ENCODE data around the gene HCN3.
A peak's percentile ranks its signal among the peaks of the same experiment; 100 is the strongest.

The HCN3 gene

GRCh38 chr1:155261493-155261851 is 15.8 kb upstream of the HCN3 start:
- Histone ChIP-seq H2AK5ac (ENCODE audit: low read length) (peak overlapping the region; percentile 31), H3K9ac (ENCODE audit: low read length) (peak overlapping the region; percentile 80), H3K4me3 (ENCODE audit: low read depth, low read length) (peak overlapping the region; percentile 80), H3K27me3 (ENCODE audit: insufficient read depth, low read length) (no peaks in the 10 kb centered on the region), H3K79me2 (ENCODE audit: control insufficient read depth, insufficient read depth, low read length, poor library complexity) (peaks cover 7% of the 10 kb centered on the region), H3K79me1 (ENCODE audit: low read length) (peaks cover 5% of the 10 kb centered on the region), H3K23ac (ENCODE audit: low read length) (no peak overlapping the region), H3K4me1 (ENCODE audit: control insufficient read depth in 1 of 2, insufficient read depth in 2 of 2, low read length in 2 of 2) (peaks cover 5 to 9% of the 10 kb centered on the region in 2 experiments), H4K8ac (ENCODE audit: low read depth, low read length) (peak overlapping the region; percentile 72), H2BK12ac (ENCODE audit: low read length) (no peak overlapping the region), H2AFZ (ENCODE audit: insufficient read depth, low read length, poor library complexity) (peak overlapping the region; percentile 65), H3K4ac (ENCODE audit: low read depth, low read length) (peak overlapping the region; percentile 76), H3K9me3 (ENCODE audit: insufficient read depth, low read depth, low read length) (no peaks in the 10 kb centered on the region), H4K91ac (ENCODE audit: low read depth, low read length) (peak overlapping the region; percentile 58), H3K36me3 (ENCODE audit: control insufficient read depth in 1 of 2, insufficient read depth in 2 of 2, low read length in 2 of 2) (peaks cover 35 to 48% of the 10 kb centered on the region in 2 experiments), H4K12ac (ENCODE audit: low read depth, low read length) (peak overlapping the region; percentile 65), H3K4me2 (ENCODE audit: low read length) (peak overlapping the region; percentile 86), H3K18ac (ENCODE audit: low read length) (peak overlapping the region; percentile 33), H3K27ac (ENCODE audit: low read depth, low read length) (no peak overlapping the region), H3K14ac (ENCODE audit: low read length) (peak overlapping the region; percentile 47), H2BK5ac (ENCODE audit: low read depth, low read length, poor library complexity) (no peak overlapping the region), H2BK120ac (ENCODE audit: insufficient read depth, low read length, poor library complexity) (peak overlapping the region; percentile 29)
- no CpG with 5 or more reads among the region's 9 CpGs for WGBS (ENCODE audit: extremely low coverage, insufficient coverage, insufficient read length)
- no peak for DNase-seq

- Histone ChIP-seq H4K8ac (ENCODE audit: low read depth, low read length) (peak within 1 kb of the TSS; percentile 78), H3K9ac (ENCODE audit: low read length) (peak within 1 kb of the TSS; percentile 80), H3K27ac (ENCODE audit: low read depth, low read length) (peak within 1 kb of the TSS; percentile 70), H3K4me3 (ENCODE audit: low read depth, low read length) (peak within 1 kb of the TSS; percentile 80), H2BK5ac (ENCODE audit: low read depth, low read length, poor library complexity) (peak within 1 kb of the TSS; percentile 66), H3K23ac (ENCODE audit: low read length) (no peak within 1 kb of the TSS), H3K4ac (ENCODE audit: low read depth, low read length) (peak within 1 kb of the TSS; percentile 76), H2AFZ (ENCODE audit: insufficient read depth, low read length, poor library complexity) (peak within 1 kb of the TSS; percentile 65), H3K27me3 (ENCODE audit: insufficient read depth, low read length) (no peaks in the 10 kb centered on the region), H3K79me1 (ENCODE audit: low read length) (peaks cover 5% of the 10 kb centered on the region), H2BK120ac (ENCODE audit: insufficient read depth, low read length, poor library complexity) (peak within 1 kb of the TSS; percentile 29), H3K4me2 (ENCODE audit: low read length) (peak within 1 kb of the TSS; percentile 86), H2BK12ac (ENCODE audit: low read length) (no peak within 1 kb of the TSS), H3K4me1 (ENCODE audit: control insufficient read depth in 1 of 2, insufficient read depth in 2 of 2, low read length in 2 of 2) (peaks cover 5 to 9% of the 10 kb centered on the region in 2 experiments), H4K91ac (ENCODE audit: low read depth, low read length) (peak within 1 kb of the TSS; percentile 58), H3K36me3 (ENCODE audit: control insufficient read depth in 1 of 2, insufficient read depth in 2 of 2, low read length in 2 of 2) (peaks cover 38 to 48% of the 10 kb centered on the region in 2 experiments), H3K79me2 (ENCODE audit: control insufficient read depth, insufficient read depth, low read length, poor library complexity) (peaks cover 7% of the 10 kb centered on the region), H3K14ac (ENCODE audit: low read length) (peak within 1 kb of the TSS; percentile 47), H3K9me3 (ENCODE audit: insufficient read depth, low read depth, low read length) (no peaks in the 10 kb centered on the region), H3K18ac (ENCODE audit: low read length) (peak within 1 kb of the TSS; percentile 33), H2AK5ac (ENCODE audit: low read length) (peak within 1 kb of the TSS; percentile 77), H4K12ac (ENCODE audit: low read depth, low read length) (peak within 1 kb of the TSS; percentile 65)
- DNase-seq: peak; percentile 97
- WGBS (ENCODE audit: extremely low coverage, insufficient coverage, insufficient read length): no CpG with 5 or more reads among the region's 47 CpGs
Measured at GRCh38 chr1:155261852-155262673, 15.2 kb upstream of the HCN3 start, which contains the start of gene SCAMP3. Gene SCAMP3, minus strand, starts transcription at chr1:155262360. Its CDS starts 209 bp downstream, at chr1:155262151.

DNA sequence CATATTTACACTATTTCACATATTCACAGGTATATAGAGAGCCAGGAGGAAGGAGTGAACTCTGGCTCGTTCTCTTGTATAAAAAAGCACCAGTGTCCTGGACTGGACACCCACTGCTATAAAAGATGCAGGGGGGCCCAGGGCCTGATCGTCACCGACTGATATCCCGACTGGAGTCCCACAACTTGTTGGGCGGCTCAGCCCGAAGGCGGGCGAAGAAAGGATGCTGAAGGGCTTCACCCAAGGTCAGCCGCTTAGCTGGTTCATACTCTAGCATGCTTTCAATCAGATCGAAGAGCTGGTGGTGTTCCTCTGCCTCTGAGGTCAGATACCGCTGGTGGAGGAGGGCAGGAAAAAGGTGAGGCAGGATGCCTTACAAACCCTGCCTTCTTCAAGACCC is 14.2 kb upstream of the HCN3 start:
- no peak overlapping the region for H2BK5ac ChIP-seq (ENCODE audit: low read depth, low read length, poor library complexity)
- no CpG with 5 or more reads among the region's 11 CpGs for WGBS (ENCODE audit: extremely low coverage, insufficient coverage, insufficient read length)
- peak overlapping the region; percentile 49 for H4K8ac ChIP-seq (ENCODE audit: low read depth, low read length)
- no peak overlapping the region for H3K4ac ChIP-seq (ENCODE audit: low read depth, low read length)
- no peak overlapping the region for H3K4me2 ChIP-seq (ENCODE audit: low read length)
- H4K91ac ChIP-seq (ENCODE audit: low read depth, low read length): no peak overlapping the region
- peaks cover 5% of the 10 kb centered on the region for H3K79me1 ChIP-seq (ENCODE audit: low read length)
- peaks cover 7% of the 10 kb centered on the region for H3K79me2 ChIP-seq (ENCODE audit: control insufficient read depth, insufficient read depth, low read length, poor library complexity)
- H3K18ac ChIP-seq (ENCODE audit: low read length): no peak overlapping the region
- no peak overlapping the region for H2AK5ac ChIP-seq (ENCODE audit: low read length)
- no peak overlapping the region for H4K12ac ChIP-seq (ENCODE audit: low read depth, low read length)
- H2BK120ac ChIP-seq (ENCODE audit: insufficient read depth, low read length, poor library complexity): no peak overlapping the region
- H3K36me3 ChIP-seq (ENCODE audit: control insufficient read depth in 1 of 2, insufficient read depth in 2 of 2, low read length in 2 of 2): peaks cover 40 to 52% of the 10 kb centered on the region in 2 experiments
- no peak for DNase-seq
- H3K27ac ChIP-seq (ENCODE audit: low read depth, low read length): no peak overlapping the region
- no peak overlapping the region for H2AFZ ChIP-seq (ENCODE audit: insufficient read depth, low read length, poor library complexity)
- no peak overlapping the region for H2BK12ac ChIP-seq (ENCODE audit: low read length)
- H3K4me3 ChIP-seq (ENCODE audit: low read depth, low read length): no peak overlapping the region
- H3K23ac ChIP-seq (ENCODE audit: low read length): no peak overlapping the region
- no peak overlapping the region for H3K14ac ChIP-seq (ENCODE audit: low read length)
- H3K27me3 ChIP-seq (ENCODE audit: insufficient read depth, low read length): no peaks in the 10 kb centered on the region
- H3K9me3 ChIP-seq (ENCODE audit: insufficient read depth, low read depth, low read length): no peaks in the 10 kb centered on the region
- H3K4me1 ChIP-seq (ENCODE audit: control insufficient read depth in 1 of 2, insufficient read depth in 2 of 2, low read length in 2 of 2): peaks cover 5 to 9% of the 10 kb centered on the region in 2 experiments
- no peak overlapping the region for H3K9ac ChIP-seq (ENCODE audit: low read length)

GRCh38 chr1:155266553-155266952 is 10.7 kb upstream of the HCN3 start:
- no peaks in the 10 kb centered on the region for H3K9me3 ChIP-seq (ENCODE audit: insufficient read depth, low read depth, low read length)
- no peak overlapping the region for H3K18ac ChIP-seq (ENCODE audit: low read length)
- no peak overlapping the region for H3K23ac ChIP-seq (ENCODE audit: low read length)
- H3K9ac ChIP-seq (ENCODE audit: low read length): no peak overlapping the region
- no peak overlapping the region for H2BK120ac ChIP-seq (ENCODE audit: insufficient read depth, low read length, poor library complexity)
- H4K12ac ChIP-seq (ENCODE audit: low read depth, low read length): no peak overlapping the region
- no peak overlapping the region for H3K27ac ChIP-seq (ENCODE audit: low read depth, low read length)
- peaks cover 51 to 71% of the 10 kb centered on the region in 2 experiments for H3K36me3 ChIP-seq (ENCODE audit: control insufficient read depth in 1 of 2, insufficient read depth in 2 of 2, low read length in 2 of 2)
- H3K79me2 ChIP-seq (ENCODE audit: control insufficient read depth, insufficient read depth, low read length, poor library complexity): peaks cover 5% of the 10 kb centered on the region
- no peak overlapping the region for H3K4me2 ChIP-seq (ENCODE audit: low read length)
- no peaks in the 10 kb centered on the region for H3K27me3 ChIP-seq (ENCODE audit: insufficient read depth, low read length)
- H2BK5ac ChIP-seq (ENCODE audit: low read depth, low read length, poor library complexity): no peak overlapping the region
- no peak overlapping the region for H3K4me3 ChIP-seq (ENCODE audit: low read depth, low read length)
- H2AK5ac ChIP-seq (ENCODE audit: low read length): no peak overlapping the region
- no peak overlapping the region for H3K14ac ChIP-seq (ENCODE audit: low read length)
- H3K4ac ChIP-seq (ENCODE audit: low read depth, low read length): no peak overlapping the region
- no peak overlapping the region for H4K91ac ChIP-seq (ENCODE audit: low read depth, low read length)
- DNase-seq: no peak
- peaks cover 1 to 2% of the 10 kb centered on the region in 2 experiments for H3K4me1 ChIP-seq (ENCODE audit: control insufficient read depth in 1 of 2, insufficient read depth in 2 of 2, low read length in 2 of 2)
- whole genome bisulfite sequencing (ENCODE audit: extremely low coverage, insufficient coverage, insufficient read length): no CpG with 5 or more reads among the region's 6 CpGs
- peaks cover 5% of the 10 kb centered on the region for H3K79me1 ChIP-seq (ENCODE audit: low read length)
- no peak overlapping the region for H4K8ac ChIP-seq (ENCODE audit: low read depth, low read length)
- no peak overlapping the region for H2AFZ ChIP-seq (ENCODE audit: insufficient read depth, low read length, poor library complexity)
- H2BK12ac ChIP-seq (ENCODE audit: low read length): no peak overlapping the region

Data from trophoblast cell (in vitro differentiated cells and primary cell).